ENCODE results near the gene CHRNA10.

CHRNA10 gene

DNA sequence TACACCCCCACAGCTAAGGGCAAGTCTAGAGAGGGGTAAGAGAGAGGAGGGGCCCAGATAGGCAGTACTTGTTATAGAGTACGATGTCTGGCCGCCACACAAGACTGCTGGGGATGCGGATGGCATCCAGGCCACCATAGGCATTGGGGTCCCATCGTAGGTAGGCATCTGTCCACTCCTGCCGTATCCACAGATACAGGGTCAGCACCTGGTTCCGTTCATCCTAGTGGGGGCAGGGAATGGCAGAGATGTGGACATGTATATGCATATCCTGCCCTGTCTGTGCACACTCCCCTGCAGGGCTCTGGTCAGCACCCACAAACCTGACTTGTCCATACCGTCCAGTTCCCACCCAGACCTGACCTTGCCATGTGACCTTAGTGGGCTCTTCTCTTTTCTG lies 2.1 kb downstream of the CHRNA10 start:
- no peak for DNase-seq
- H3K36me3 ChIP-seq (replicated peaks): peaks cover 46% of the 10 kb centered on the region
- no peaks in the 10 kb centered on the region for H3K27me3 ChIP-seq (replicated peaks)
- H3K4me3 ChIP-seq (ENCODE audit: low read depth, low read length): no peak overlapping the region
- no peak overlapping the region for H3K27ac ChIP-seq
- in situ Hi-C loops (cut with HindIII; ENCODE audit: low pct_ligation_motif_present, low sequenced_read_pairs): no loop called here
- TF ChIP-seq, protein P1, sequence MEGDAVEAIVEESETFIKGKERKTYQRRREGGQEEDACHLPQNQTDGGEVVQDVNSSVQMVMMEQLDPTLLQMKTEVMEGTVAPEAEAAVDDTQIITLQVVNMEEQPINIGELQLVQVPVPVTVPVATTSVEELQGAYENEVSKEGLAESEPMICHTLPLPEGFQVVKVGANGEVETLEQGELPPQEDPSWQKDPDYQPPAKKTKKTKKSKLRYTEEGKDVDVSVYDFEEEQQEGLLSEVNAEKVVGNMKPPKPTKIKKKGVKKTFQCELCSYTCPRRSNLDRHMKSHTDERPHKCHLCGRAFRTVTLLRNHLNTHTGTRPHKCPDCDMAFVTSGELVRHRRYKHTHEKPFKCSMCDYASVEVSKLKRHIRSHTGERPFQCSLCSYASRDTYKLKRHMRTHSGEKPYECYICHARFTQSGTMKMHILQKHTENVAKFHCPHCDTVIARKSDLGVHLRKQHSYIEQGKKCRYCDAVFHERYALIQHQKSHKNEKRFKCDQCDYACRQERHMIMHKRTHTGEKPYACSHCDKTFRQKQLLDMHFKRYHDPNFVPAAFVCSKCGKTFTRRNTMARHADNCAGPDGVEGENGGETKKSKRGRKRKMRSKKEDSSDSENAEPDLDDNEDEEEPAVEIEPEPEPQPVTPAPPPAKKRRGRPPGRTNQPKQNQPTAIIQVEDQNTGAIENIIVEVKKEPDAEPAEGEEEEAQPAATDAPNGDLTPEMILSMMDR (IDR thresholded peaks at IDR 0.05; ENCODE audit: low read depth, low read length, missing control alignments): no peak

DNA sequence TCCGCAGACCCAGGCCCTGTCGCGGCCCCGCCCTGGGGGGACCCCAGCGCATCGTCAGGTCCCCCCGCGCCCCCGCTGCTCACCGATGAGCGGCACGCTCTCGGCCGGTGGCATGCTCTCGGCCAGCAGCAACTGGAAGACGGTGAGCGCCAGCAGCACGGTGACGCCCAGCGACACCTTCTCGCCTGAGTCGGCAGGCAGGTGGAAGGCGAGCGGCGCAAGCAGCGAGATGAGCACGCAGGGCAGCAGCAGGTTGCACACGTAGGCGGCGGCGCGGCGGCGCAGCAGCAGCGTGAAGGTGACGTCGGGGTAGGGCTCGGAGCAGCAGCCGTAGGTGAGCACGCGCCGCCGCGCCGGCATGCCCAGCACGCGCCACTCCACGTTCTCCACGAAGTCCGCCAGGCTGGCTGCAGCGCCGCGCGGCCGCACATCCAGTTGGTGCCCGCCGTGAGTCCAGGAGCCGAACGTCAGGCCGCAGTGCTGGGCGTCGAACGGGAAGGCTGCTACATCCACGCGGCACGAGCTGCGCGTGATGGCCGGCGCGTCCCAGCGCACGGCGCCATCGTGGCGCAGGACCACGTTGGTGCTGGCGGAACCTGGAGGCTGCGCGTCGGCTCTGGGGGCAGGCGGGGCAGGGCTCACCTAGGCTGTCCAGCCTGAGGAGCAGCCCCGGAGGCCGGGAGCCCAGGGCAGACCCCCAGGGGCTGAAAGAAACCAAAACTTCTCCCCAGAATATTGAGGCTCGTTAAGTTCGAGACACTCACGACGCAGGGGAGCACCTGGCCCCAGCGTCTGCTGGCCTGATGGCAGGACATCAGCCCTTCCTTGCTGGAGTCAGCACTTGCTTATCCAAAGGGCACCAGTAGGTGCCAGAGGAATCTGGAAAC lies 3.8 kb downstream of the CHRNA10 start:
- in situ Hi-C loops (cut with HindIII; ENCODE audit: low pct_ligation_motif_present, low sequenced_read_pairs): no loop called here
- TF ChIP-seq, protein P1 (IDR thresholded peaks at IDR 0.05; ENCODE audit: low read depth, low read length, missing control alignments): no peak
- H3K4me3 ChIP-seq (ENCODE audit: low read depth, low read length): no peak overlapping the region
- H3K36me3 ChIP-seq (replicated peaks): peaks cover 37% of the 10 kb centered on the region
- DNase-seq: no peak
- no peaks in the 10 kb centered on the region for H3K27me3 ChIP-seq (replicated peaks)
- H3K27ac ChIP-seq: no peak overlapping the region

DNA sequence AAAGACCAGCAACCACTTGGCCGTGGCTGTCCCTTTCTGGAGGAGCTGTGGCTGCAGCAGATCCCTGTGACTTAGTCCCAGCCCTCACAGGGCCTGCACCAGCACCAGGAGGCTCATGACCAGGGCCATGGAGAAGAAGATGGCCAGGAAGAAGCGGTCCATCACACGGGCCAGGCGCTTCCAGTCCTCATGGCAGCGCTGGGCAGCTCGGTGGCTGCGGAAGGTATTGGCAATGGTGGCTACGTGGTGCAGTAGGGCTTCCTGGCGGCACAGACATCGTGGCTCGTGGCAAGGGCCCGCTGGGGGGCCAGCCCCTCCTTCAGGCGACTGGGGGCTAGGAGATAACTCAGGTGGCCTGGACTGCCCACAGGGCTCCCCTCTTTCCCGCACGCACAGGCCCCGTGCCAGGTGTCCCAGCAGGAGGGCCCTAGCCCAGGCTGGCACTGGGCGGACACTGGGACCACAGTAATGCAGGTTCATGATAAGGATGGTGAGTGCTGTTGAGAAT lies 5.1 kb downstream of the CHRNA10 start:
- no peak overlapping the region for H3K27ac ChIP-seq
- no peak overlapping the region for H3K4me3 ChIP-seq (ENCODE audit: low read depth, low read length)
- in situ Hi-C loops (cut with HindIII; ENCODE audit: low pct_ligation_motif_present, low sequenced_read_pairs): no loop called here
- no peaks in the 10 kb centered on the region for H3K27me3 ChIP-seq (replicated peaks)
- TF ChIP-seq, protein P1 (IDR thresholded peaks at IDR 0.05; ENCODE audit: low read depth, low read length, missing control alignments): no peak
- H3K36me3 ChIP-seq (replicated peaks): peaks cover 24% of the 10 kb centered on the region
- no peak for DNase-seq

DNA sequence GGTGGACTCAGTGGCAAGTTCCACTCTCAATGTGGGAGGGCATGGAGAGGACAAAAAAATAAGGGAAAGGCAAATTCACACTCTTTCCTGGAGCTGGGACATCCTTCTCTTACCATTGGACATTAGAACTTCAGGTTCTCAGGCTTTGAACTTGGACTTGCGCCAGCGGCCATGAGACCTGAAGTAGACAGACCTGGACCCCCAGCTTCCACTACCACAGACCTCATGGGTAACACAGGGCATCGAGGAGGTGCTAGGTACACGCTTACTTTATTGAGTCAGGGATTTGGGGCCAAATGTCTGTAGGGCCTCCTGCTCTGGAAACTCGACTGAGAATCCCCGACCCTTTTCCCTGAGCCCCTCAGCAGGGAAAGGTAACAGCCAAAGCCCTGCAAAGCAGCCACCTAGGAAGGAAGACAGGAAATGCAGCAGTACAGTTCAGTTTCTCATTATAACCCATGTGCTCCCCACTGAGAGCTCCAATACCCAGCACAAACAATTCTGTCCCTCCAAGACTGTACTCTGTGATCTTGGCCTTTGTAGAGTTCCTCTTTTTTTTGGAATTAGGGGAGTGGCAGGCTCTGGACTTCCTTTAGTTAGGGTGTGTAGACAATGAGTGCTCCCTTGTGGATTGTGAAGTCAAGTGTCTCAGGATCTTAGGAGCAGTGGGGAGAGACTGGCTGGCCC lies 5.7 kb downstream of the CHRNA10 start:
- TF ChIP-seq, protein P1 (IDR thresholded peaks at IDR 0.05; ENCODE audit: low read depth, low read length, missing control alignments): no peak
- Histone ChIP-seq H3K4me3 (ENCODE audit: low read depth, low read length) (no peak overlapping the region), H3K27ac (no peak overlapping the region), H3K27me3 (replicated peaks) (no peaks in the 10 kb centered on the region), H3K36me3 (replicated peaks) (peaks cover 21% of the 10 kb centered on the region)
- in situ Hi-C loops (cut with HindIII; ENCODE audit: low pct_ligation_motif_present, low sequenced_read_pairs): no loop called here
- no peak for DNase-seq

DNA sequence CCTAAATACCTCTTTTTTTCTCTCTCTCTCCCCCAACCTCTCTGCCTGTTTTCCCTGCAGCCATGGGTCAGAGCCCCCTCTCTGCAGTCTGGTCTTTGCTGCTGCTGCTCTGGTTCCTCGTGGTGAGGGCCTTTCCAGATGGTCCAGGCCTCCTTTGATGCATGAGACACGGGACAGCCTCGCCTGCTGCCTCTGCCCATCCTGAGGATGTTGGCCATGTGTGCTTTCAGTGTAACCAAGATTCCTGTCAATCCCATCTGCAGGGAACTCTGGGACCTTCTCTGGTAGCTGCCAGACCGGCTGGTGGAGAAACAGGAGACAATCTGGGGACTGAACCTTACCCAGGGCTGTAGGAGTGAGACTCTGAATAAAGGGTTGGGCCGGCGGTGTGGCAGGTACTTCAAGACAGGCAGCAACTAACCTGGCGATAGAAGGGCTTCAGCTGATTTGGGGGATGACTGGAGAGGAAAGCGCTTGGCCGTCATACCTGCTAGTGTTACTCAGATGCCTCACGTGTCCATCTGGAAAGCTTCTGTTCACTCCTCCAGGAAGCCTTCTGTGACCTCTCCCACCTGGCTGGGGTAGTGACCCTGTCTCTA lies 7.1 kb downstream of the CHRNA10 start:
- no peak for DNase-seq
- Histone ChIP-seq H3K4me3 (ENCODE audit: low read depth, low read length) (no peak overlapping the region), H3K27ac (no peak overlapping the region), H3K27me3 (replicated peaks) (no peaks in the 10 kb centered on the region), H3K36me3 (replicated peaks) (peaks cover 21% of the 10 kb centered on the region)
- TF ChIP-seq, protein P1 (IDR thresholded peaks at IDR 0.05; ENCODE audit: low read depth, low read length, missing control alignments): no peak
- in situ Hi-C loops (cut with HindIII; ENCODE audit: low pct_ligation_motif_present, low sequenced_read_pairs): no loop called here

Measured in brain microvascular endothelial cell (primary cell).